Islet of Langerhans (tissue), 1 donor: ENCODE data around the gene LEFTY2.
"Not testable (repeated sequence)": the region's sequence is repeated elsewhere in the genome, so short reads cannot be mapped to it uniquely, and the experiment has no call there.

Experiments
- FAIRE-seq: peaks from one replicate; lab custom pipeline; 2011; peaks lifted over from hg19 to GRCh38; lab: Jason Lieb, UNC

Gene LEFTY2

DNA sequence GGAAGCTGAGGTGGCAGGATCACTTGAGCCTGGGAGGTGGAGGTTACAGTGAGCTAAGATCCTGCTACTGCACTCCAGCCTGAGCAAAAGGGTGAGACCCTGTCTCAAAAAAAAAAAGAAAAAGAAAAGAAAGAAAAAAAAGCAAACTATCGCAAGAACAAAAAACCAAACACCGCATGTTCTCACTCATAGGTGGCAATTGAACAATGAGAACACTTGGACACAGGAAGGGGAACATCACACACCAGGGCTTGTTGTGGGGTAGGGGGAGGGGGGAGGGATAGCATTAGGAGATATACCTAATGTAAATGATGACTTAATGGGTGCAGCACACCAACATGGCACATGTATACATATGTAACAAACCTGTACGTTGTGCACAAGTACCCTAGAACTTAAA lies 11.6 kb downstream of the LEFTY2 start:
- FAIRE-seq = not testable (repeated sequence)

DNA sequence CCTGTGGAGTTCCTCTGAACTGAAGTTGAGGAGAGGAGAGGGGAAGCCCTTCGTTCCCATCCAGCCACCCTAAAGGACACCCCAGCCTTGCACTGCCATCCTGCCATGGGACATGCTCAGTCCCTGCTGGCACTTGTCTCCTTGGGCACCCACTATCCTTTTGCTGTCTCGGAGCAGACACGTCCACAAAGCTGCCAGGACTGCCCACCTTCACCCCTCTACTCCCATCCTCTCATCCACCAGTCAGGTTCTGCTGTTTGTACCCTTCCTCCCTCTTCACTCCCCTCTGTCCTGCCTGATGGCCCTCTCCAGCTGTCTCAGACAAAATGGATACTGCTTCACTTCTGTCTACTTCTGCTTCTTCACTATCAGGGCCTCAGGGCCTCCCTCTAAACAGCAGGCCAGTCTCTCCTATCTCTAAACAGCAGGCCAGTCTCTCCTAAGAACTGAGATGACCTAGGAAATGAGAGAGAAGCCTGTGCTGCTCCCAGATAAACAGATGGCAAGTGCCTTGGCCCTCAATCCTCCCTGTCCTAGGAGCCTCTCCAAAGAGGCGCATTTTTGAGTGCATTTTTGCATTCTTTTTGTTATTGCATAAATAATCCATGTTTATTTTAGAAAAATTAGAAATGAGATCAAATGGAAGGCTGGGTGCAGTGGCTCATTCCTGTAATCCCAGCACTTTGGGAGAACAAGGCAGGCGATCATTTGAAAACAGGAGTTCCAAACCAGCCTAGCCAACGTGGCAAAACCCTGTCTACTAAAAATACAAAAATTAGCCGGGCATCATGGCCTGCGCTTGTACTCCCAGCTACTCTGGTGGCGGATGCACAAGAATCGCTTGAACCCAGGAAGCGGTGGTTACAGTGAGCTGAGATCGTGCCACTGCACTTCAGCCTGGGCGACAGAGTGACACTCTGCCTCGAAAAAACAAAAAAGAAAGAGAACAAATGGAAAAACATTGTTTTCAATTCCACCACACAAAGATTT lies 12.5 kb downstream of the LEFTY2 start:
- FAIRE-seq = no peak

DNA sequence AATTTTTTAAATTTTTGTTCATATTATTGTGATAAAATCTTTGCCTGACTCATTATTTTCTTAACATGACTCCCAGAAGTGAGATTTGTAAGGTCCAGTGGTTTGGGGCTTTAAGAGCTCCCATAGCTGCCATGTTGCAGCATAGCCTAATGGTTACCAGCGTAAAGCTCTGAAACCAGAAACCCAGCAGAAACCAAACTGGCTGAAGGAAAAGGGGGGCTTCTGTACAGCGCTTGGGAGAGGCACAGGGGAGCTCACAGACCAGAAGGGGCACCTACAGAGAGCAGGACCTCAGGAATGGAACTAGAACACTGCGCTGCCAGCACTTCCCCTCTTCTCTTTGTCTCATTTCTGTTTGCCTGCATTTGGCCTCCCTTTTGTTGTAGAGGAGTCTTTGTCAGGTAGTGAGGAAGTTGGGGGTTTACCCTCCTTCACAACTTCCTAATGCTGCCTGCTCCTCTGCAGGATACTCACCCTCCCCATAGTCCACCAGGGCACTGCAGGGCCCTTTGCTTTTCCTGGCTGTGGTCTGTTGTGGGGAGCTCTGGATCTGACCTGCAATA lies 14.4 kb downstream of the LEFTY2 start:
- no peak for FAIRE-seq

DNA sequence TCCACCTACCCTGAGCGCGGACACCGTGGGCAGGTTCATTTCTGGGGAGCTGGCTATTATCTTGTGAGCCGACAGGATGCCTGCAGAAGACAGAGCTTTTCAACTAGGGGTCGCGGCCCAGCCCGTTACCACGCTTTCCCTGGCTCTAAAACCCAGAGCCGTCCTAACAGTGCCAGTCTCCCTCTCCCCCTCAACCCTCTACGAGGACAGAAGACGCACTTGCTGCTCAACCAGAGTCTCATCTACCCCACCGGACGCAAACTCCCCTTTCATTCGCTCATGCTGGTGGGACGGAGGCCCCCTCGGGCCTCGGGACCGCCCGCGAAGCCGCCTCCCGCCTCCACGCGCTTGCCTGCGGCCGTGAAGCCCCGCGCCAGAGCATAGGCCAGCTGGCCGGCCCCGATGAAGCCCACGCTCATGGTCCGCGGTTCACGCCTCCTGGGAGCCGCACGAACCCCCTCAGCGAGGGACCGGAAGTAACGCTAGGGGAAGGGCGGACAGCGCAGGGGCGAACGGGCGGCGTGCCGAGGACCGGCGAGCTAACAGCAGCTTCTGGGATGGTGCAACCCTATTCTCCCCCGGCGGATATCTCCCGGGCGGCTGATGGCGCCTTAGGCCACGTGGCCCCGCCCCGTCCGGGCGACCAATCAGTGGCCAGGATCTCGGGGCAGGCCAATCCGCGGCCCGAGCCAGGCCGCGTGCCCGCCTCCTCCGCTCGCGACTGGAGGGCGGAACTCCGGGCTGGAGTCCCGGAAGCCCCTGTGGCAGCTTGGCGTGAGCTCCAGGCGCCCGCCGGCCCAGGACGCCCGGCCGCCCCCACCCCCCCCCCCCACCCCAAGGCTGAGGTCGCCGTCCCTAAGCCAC lies 17.1 kb downstream of the LEFTY2 start, which contains the start of gene PYCR2:
TSS of gene PYCR2 (minus strand) at position 559 of the 864 bp plus-strand sequence. CDS start at position 419, 140 bp downstream.
- no peak for FAIRE-seq

DNA sequence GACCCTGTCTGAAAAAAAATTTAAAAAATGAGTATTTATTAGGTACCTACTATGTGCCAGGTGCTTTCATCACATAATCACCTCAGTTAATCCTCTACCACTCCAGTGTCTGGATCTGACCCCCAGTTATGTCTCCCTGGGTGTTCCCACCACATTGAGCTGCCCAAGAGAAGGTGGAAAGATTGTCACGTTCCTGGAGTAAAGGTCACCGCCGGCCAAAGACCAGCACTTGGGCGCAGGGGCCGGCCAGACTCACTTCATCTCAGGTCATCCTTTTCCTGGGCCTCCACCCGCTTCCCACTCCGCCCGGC lies 17.7 kb downstream of the LEFTY2 start:
- no peak for FAIRE-seq

DNA sequence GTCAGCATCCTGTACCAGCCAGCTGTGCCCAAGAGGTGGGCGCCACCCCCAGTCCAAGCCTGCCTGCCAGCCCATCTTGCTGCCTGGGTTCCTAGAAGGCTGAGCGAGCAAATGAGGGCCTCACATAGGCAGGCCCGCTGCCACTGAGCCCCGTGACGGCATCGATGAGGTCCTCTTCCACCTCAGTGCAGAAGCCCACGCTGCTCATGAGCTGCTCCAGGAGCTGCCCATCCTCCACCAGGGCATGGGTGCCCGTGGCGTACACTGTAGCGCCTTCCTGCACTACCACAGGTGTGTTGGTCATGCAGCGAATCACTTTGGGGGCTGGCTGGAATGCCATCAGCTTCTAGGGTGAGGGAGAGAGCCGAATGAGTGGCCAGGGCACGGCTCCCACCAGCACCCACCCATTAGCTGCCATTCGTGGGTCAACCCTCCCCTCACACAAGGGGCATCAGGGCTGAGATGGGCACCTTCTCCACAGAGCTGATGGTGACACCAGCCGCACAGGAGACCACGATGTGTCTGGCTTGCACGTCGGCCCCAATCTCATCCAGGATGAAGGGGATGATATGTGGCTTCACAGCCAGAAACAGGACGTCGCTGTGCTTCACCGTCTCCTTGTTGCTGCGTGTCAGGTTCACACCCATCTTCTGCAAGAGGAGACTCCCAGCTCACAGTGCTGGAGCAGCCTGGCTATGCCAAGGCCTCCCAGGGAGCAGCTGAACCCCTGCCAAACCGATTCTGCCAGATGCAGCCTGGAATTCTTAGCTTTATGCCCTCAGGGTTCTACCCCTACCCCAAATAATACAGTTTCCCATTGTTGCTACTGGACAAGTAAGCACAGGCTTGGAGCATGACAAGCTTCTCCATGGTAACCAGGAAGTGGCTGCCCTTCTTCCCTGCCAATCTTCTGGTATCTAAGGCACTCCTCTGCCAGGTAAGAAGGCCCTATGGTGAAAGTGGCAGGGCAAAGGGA lies 19.0 kb downstream of the LEFTY2 start:
- FAIRE-seq = no peak

DNA sequence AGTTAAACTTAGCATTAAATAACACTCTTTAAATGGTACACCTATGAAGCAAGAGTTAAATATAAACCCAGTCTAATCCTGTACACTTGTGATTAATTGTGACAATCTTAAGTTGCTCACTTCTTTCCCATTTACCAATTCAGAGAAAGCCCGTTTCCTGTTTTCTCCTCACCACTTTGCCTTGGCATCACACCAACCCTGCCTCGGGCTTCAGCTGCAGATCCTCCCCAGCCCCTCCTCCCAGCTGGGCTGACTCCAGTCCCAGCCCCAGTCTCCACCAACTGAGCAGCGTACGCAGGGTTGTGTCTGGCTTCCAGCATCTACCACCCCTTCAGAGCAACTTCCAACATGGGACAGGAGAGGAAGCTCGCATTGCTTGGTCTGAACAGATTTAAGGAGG lies 21.1 kb downstream of the LEFTY2 start:
- no peak for FAIRE-seq

DNA sequence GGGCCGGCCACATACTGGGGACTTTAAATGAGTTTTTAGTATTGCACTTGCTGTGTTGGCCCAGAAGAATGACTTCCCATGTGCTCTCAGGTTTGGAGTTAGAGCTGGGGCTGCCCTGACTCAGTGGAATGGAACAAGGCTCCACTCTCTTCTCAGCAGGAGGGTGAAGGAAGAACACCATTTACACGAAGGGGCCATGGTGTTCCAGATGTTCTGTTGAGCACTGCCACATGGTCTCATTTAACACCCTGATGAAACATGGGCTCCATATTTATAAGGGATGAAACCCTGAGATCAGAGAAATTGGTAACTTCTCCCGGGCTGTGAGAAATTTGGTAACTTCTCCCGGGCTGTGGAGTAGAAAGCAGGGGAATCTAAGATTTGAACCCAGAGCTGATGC lies 22.7 kb downstream of the LEFTY2 start:
- FAIRE-seq = no peak

DNA sequence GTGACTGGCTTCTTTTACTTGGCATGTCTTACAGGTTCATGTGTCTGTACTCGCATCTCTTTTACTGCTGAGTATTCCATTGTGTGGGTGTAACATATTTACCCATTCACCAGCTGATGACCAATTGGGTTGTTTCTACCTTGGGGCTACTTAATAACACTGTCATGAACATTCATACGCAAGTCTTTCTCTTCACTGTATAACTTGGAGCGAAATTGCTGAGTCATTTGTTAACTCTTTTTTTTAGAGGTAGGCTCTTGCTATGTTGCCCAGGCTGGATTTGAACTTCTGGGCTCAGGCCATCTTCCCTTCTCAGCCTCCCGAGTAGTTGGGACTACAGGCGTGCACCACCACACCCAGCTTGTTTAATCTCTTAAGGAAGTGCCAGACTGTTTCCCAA lies 23.5 kb downstream of the LEFTY2 start:
- FAIRE-seq = no peak

DNA sequence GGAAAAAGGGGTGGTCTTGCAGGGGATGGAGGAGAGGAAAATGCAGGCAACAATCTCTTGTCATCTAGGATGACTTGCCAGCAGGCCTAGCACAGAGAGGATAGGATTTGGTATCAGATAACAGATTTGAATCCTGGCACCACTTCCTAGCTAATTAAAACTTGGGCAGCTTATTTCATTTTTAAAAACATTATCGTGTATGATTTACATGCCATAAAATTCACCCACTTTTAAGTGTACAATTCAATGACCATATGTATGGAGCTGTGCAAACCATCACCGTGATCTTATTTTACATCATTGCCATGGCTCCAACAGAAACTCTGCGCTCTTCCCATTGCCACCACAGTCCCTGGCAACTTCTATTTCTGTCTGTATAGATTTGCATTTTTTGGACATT lies 23.9 kb downstream of the LEFTY2 start:
- no peak for FAIRE-seq

DNA sequence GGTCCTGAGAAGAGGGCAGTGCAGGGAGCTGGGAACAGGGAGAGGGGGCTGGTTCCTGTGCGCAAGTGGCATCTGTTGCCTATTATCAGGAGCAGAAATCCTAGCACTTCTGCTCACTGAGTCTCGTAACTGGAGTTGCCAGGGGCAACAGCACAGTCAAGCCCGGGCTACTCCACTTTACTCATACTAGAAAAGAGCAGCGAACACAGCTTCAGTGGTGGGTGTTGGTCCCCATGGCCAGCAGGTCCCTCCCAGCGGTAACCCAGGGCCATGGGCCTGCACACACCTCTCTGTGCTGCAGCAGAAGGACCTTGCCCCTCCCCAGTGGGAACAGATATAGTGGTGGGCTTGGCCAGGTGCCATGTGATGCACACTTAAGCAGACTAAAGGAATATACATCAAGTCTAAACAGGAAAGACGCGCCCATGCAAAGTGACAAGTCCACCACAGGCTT lies 25.5 kb downstream of the LEFTY2 start:
- peak; percentile 51 for FAIRE-seq

DNA sequence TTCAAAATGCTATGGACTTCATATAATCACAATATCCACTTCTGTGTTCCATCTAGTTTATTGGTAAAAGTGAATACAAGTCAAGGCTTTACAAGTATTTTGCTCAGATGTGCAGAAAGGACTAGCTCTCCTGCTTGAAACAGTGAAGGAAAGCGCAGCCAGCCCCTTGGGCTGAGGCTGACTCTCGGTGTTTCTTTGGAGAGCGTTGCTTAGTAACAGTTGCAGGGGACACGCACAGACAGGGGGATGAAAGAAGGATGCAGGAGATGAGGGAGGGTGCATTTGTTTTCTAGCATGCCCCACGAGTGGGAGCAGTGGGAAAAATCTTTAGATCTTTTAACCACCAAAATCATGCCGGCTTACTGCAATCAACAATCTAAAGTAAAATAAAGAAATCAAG lies 26.1 kb downstream of the LEFTY2 start:
- no peak for FAIRE-seq

DNA sequence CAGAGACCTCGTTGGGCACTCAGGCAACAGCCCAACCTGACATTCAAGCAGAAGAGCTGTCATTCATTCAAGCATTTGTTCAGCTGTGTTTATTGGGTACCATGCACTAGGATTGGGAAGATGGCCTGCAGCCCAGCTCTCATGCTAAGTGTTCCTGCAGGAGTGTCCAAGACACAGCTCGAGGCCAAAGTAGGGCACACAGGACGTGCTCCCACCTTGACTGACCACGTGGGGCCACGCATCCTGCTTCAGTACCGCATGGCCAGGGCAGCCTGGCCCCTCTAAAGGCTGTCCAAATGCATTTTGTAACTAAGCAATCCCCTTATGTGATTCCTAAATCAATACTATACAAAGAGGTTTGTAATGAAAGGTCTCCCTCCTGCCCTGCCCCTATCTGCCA lies 26.6 kb downstream of the LEFTY2 start:
- no peak for FAIRE-seq

DNA sequence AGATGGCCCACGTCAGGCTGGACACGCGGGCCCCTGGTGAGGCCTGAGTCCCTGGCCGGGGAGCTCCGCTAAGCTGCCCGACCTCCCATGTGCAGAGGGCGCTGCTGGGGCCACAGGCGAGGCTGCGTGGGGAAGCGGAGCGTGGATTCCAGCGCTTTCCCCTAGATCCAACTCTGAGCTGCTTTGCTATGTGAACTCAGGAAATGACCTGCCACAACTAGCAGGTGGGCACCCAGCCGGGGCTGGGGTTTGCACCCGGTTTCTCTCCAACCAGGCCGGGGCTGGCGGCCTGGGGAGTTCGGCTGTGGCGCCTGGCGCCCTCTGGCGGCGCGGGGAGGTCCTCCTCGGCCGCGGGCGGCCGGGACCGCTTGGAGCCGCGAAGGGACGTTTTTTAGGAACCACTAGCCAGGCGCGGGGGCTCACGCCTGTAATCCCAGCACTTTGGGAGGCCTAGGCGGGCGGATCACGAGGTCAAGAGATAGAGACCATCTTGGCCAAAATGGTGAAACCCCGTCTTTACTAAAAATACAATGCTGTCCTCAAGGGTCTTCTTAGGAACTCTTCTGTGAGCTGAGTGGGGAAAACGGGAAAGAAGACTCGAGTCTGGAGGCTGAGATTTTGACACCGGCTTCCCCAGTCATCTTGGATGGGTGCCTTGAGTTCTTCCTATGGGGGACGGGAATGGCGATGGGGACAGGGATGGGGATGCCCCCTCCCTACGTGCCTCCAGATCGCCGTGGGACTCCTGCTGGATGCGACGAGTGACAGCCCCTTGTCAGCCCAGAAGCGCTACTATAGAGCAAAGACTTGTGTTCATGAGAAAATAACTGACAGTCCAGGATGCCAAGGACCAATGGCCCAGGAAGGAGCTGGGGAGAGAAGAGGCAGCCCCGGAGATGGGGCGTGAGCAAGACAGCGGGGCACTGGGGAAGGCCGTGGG lies 29.6 kb downstream of the LEFTY2 start:
- no peak for FAIRE-seq

DNA sequence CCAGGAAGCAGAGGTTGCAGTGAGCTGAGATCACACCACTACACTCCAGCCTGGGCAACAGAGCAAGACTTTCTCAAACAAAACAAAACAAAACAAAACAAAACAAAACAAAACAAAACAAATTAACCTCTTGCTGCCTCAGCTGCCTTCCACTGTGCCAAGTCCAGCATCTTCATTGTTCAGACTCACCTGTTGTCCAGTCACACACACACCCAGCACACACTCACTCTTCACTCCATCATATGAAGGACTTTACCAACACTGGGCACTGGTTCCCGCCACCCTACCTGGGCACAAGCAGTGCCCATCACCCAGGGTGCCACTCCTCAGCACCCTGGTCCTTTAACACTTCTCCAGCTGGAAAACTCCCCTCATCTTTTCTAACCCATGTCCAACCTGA lies 31.5 kb downstream of the LEFTY2 start:
- no peak for FAIRE-seq

DNA sequence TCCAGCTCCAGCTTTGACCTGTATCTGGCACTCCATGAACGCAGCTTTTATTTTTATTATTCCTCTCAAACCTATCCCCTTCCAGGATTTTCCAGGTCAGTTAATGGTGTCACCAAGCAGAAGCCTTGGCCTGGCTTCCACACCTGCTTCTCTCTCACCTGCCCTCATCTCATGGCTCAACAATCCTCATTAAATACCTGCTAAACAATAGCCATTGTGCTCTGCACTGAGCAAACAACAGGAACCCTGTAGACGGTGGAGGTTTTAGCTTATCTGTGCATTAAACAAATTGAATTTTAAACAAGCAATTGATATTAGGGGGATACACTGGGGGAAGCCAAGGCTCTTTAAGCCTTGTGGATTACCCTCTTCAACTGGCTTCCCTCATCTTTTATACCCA lies 32.2 kb downstream of the LEFTY2 start:
- FAIRE-seq = no peak

DNA sequence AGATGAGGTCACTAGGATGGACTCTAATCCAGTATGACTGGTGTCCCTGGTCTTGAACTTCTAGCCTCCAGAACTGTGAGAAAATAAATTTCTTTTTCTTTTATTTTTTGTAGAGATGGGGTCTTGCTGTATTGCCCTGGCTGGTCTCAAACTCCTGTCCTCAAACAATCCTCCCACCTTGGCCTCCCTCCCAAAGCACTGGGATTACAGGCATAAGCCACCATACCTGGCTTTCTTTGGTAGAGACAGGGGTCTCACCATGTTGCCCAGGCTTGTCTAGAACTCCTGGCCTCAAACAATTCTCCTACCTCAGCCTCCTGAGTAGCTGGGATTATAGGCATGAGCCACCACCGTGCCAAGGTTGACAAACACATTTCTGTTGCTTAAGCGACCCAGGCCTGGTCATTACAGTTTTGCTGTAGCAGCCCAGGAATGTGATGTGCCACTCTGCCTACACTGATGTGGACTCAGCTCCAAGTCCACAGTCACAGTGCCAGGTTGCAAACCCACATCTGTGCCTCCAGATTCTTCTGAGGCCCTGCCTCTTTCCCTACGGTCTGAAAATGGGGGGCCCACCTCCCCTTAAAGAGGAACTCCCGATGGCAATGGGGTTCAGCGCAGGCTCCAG lies 32.9 kb downstream of the LEFTY2 start:
- FAIRE-seq = no peak

DNA sequence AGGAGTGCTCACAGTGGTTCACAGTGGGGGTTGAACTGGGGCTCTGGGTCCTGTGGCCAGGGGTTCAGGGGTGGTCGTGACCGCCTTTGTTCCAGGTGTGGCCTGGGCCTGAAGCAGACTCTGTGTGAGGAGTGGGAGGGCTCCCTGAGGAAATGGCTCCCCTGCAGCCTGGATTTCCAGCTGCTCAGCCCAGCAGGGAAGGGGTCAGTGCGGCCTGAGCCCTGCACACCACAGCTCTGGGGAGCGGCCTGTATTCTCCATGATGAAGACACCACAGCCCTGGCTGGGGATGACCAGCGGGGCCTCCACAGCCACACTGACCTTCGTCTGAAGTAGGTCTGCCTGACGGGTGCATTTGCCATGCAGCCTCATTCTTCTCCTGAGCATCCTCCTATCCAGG lies 33.7 kb downstream of the LEFTY2 start:
- FAIRE-seq = no peak

DNA sequence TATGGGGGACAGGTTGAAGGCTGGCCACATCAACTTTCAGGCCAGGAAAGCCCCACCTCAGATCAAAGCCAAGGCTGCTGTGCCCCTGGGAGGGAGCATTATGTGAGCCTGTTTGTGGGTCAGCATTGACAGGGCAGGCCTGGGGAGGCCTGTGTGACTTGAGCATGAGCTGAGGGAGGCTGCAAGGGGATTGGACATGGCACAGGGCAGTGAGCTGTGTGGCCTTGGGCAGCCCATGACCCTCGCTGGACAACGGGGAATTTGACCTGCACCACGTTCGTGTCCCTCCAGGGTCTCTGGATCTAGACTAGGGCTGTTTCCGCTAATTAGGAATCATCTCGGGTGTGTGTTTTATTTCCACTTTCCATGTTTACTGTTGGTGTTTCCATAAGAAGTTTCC lies 34.6 kb downstream of the LEFTY2 start:
- no peak for FAIRE-seq

DNA sequence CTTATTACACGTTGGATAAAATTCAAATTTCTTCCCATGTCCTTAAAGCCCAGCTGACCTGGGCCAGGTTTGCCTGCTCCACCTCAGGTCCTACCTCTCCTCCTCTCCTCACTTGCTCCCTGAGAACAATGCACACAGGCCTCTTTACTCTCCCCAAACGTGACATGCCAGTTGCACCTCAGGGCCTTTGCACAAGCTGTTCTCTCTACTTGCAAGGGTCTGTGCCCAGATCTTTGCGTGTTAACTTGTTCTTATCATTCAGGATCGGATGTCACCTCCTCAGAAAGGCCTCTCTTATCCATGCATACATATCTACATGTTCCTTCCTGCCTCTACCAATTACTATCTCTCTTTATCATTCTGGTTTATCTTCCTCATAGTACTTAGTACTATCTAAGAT lies 37.4 kb downstream of the LEFTY2 start:
- FAIRE-seq = no peak
